Lung (tissue), 10 donors: Measurements from ENCODE around the gene OR2T1. TPM values are rescaled to one million over a fixed set of nuclear protein-coding genes. Genes with fewer than 3 reads are reported as not detected.
"Not testable (repeated sequence)": the region's sequence is repeated elsewhere in the genome, so short reads cannot be mapped to it uniquely, and the experiment has no call there.

Experiments
- ATAC-seq: fragments of 200-7000 bp; cut with Tn5 transposase; one replicate; pipeline ENCODE4 v1.9.1; 2020; ENCODE audit warnings: moderate number of reproducible peaks; ENCODE audit not compliant: insufficient read depth, low FRiP score
- DNase-seq, 3 donors: peaks; one replicate each; pipeline ENCODE4 v3.0.0-alpha.2; 2013 to 2017
- H3K27ac ChIP-seq, 2 donors: one replicate each; pipeline ENCODE4 v1.5.1; 2013; ENCODE audit warnings: mild to moderate bottlenecking in 2 of 2, moderate library complexity in 2 of 2, control low read depth in 1 of 2, inconsistent platforms in 1 of 2, low read depth in 1 of 2, low read length in 1 of 2
- H3K27me3 ChIP-seq, 3 donors: one replicate each; pipeline ENCODE4 v1.5.1; 2013; ENCODE audit warnings: low read length in 2 of 3; ENCODE audit not compliant: control insufficient read depth in 3 of 3, insufficient read depth in 3 of 3
- H3K36me3 ChIP-seq, 4 donors: one replicate each; pipeline ENCODE4 v1.5.1; 2013; ENCODE audit warnings: low read length in 4 of 4, mild to moderate bottlenecking in 1 of 4, moderate library complexity in 1 of 4; ENCODE audit not compliant: control insufficient read depth in 4 of 4, insufficient read depth in 4 of 4
- H3K4me1 ChIP-seq, 5 donors: one replicate each; pipeline ENCODE4 v1.5.1; 2013; ENCODE audit warnings: low read length in 5 of 5, mild to moderate bottlenecking in 2 of 5, moderate library complexity in 1 of 5; ENCODE audit not compliant: control insufficient read depth in 5 of 5, insufficient read depth in 5 of 5
- H3K4me3 ChIP-seq: one replicate; pipeline ENCODE4 v1.5.1; 2013; ENCODE audit warnings: mild to moderate bottlenecking, control low read depth, moderate library complexity
- H3K9ac ChIP-seq, 2 donors: one replicate each; pipeline ENCODE4 v1.5.1; 2013; ENCODE audit warnings: low read length in 2 of 2, control low read depth in 1 of 2; ENCODE audit not compliant: insufficient read depth in 1 of 2
- H3K9me3 ChIP-seq, 4 donors: one replicate each; pipeline ENCODE4 v1.5.1; 2013; ENCODE audit warnings: low read length in 3 of 4, mild to moderate bottlenecking in 1 of 4, moderate library complexity in 1 of 4; ENCODE audit not compliant: control insufficient read depth in 4 of 4, insufficient read depth in 3 of 4
- WGBS, 2 donors: extraction: QIAGEN DNeasy Blood & Tissue Kit; methylation state at CpG; one replicate each; pipeline ENCODE4 v1.1.7; 2013; 5-methylcytosine and 5-hydroxymethylcytosine counted together
- polyA plus RNA-seq, 2 donors: library from polyadenylated mRNA; stranded (reverse); fragments of 200-250 nt; gene quantifications; one replicate each; pipeline ENCODE4 v1.2.1, GENCODE V29; 2013
- total RNA-seq, 2 donors: library from RNA; depleted of rRNA in 1 of 2; stranded (reverse); fragments of >200 nt in 1 of 2; gene quantifications; one replicate each; pipeline ENCODE4 v1.2.1, GENCODE V29; 2014 to 2021
- donor health status: Bipolar disorder and iron deficiency.
- donor health status: healthy.
- donor health status: DM: yes; HTN: yes; CAD: no.

The OR2T1 gene
- total and polyA plus RNA-seq, 4 donors, result not detected

GRCh38 chr1:248434913-248435312 lies 32.1 kb downstream of the OR2T1 start:
- 89 to 95% methylated on average over 3 to 4 of the region's 6 CpGs for WGBS, 2 donors
- H3K9me3 ChIP-seq, H3K27me3 ChIP-seq, H3K36me3 ChIP-seq, ATAC-seq, H3K4me3 ChIP-seq, H3K4me1 ChIP-seq, DNase-seq, H3K9ac ChIP-seq, H3K27ac ChIP-seq: not testable (repeated sequence)

- not testable (repeated sequence) for ATAC-seq, H3K36me3 ChIP-seq, H3K27ac ChIP-seq, DNase-seq, H3K9me3 ChIP-seq, H3K4me3 ChIP-seq, H3K4me1 ChIP-seq, H3K27me3 ChIP-seq, H3K9ac ChIP-seq
- WGBS, 2 donors, result 73 to 93% methylated on average over 3 of the region's 3 CpGs
Measured at GRCh38 chr1:248436303-248436702, 33.5 kb downstream of the OR2T1 start.

GRCh38 chr1:248438668-248439067 lies 35.8 kb downstream of the OR2T1 start:
- H3K4me1 ChIP-seq, H3K9me3 ChIP-seq, H3K9ac ChIP-seq, H3K4me3 ChIP-seq, H3K27ac ChIP-seq, ATAC-seq, DNase-seq, H3K27me3 ChIP-seq, H3K36me3 ChIP-seq: not testable (repeated sequence)
- 44 to 73% methylated on average over 1 of the region's 1 CpG for WGBS, 2 donors

- not testable (repeated sequence) for H3K9ac ChIP-seq, DNase-seq, ATAC-seq, H3K4me1 ChIP-seq, H3K27ac ChIP-seq, H3K4me3 ChIP-seq, H3K27me3 ChIP-seq, H3K36me3 ChIP-seq, H3K9me3 ChIP-seq
- 66 to 73% methylated on average over 5 of the region's 5 CpGs for WGBS, 2 donors
Measured at GRCh38 chr1:248439283-248439682, 36.4 kb downstream of the OR2T1 start.

- not testable (repeated sequence) for ATAC-seq, H3K4me1 ChIP-seq, H3K9me3 ChIP-seq, H3K27ac ChIP-seq, H3K36me3 ChIP-seq, H3K27me3 ChIP-seq, H3K4me3 ChIP-seq, DNase-seq, H3K9ac ChIP-seq
- 33 to 67% methylated on average over 1 of the region's 2 CpGs for WGBS, 2 donors
Measured at GRCh38 chr1:248442500-248443277, 39.8 kb downstream of the OR2T1 start.

- not testable (repeated sequence) for H3K27ac ChIP-seq, H3K36me3 ChIP-seq, H3K4me3 ChIP-seq, H3K4me1 ChIP-seq, H3K9me3 ChIP-seq, DNase-seq, ATAC-seq, H3K9ac ChIP-seq, H3K27me3 ChIP-seq
- WGBS, 2 donors, result 79 to 85% methylated on average over 4 of the region's 4 CpGs
Measured at GRCh38 chr1:248444603-248445002, 41.8 kb downstream of the OR2T1 start.

GRCh38 chr1:248445399-248445798 lies 42.6 kb downstream of the OR2T1 start, which contains the start of gene OR2T2:
OR2T2 (plus strand) TSS chr1:248445637; CDS start chr1:248452798, 7,161 bp downstream.
- H3K4me1 ChIP-seq, H3K9me3 ChIP-seq, ATAC-seq, H3K9ac ChIP-seq, DNase-seq, H3K4me3 ChIP-seq, H3K27ac ChIP-seq, H3K27me3 ChIP-seq, H3K36me3 ChIP-seq: not testable (repeated sequence)
- WGBS, 2 donors, result no CpG with 5 or more reads among the region's 2 CpGs

- ATAC-seq, H3K27ac ChIP-seq, H3K4me3 ChIP-seq, H3K9ac ChIP-seq, H3K36me3 ChIP-seq, H3K9me3 ChIP-seq, DNase-seq, H3K27me3 ChIP-seq, H3K4me1 ChIP-seq: not testable (repeated sequence)
- no CpG with 5 or more reads among the region's 4 CpGs for WGBS, 2 donors
Measured at GRCh38 chr1:248448409-248449074, 45.7 kb downstream of the OR2T1 start.
